22Rv1 (cell line): ENCODE data around the gene NME7.

Source experiments
- CTCF ChIP-seq: fragments of 450-650 bp; IDR thresholded peaks from 2 replicates; pipeline ENCODE4 v1.5.1; 2017; ENCODE audit warnings: mild to moderate bottlenecking
- ZFX ChIP-seq: fragments of 450-650 bp; IDR thresholded peaks from 2 replicates; pipeline ENCODE4 v1.6.1; 2017; ENCODE audit warnings: antibody characterized with exemption, borderline replicate concordance

DNA sequence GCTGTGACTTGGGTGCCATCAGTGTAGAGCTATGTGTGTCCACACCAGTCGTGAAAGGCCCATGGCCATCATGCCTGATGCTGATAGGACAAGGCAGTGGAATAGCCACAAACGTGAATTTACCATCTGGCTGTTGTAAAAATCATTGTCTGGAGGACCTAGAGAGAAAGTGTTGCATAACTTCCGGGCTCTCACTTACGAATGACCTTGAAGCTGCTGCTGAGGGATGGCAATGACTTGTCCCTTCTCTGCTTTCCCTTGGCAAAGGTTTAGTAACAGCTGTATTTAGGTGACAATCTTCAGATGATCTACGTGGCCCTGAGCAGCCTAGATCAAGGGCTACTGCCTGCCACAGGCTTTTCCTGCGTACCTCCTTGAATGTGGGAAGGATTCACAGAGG is 255.4 kb downstream of the NME7 start:
- no peak for TF ChIP-seq CTCF
- TF ChIP-seq ZFX = no peak
